DMS53 treated with DMSO at 0.1 percent for 48 hours (cell line): ENCODE results near the gene METTL2B.
"Not testable (repeated sequence)": the region's sequence is repeated elsewhere in the genome, so short reads cannot be mapped to it uniquely, and the experiment has no call there.

Experiments used
- DNase-seq: peaks from one replicate; lab custom pipeline; 2025; ENCODE audit not compliant: unreplicated experiment; lab: John Stamatoyannopoulos, UW

METTL2B gene

GRCh38 chr7:128523932-128524524, 47.5 kb downstream of the METTL2B start:
- DNase-seq = not testable (repeated sequence)

GRCh38 chr7:128525584-128525983, 49.0 kb downstream of the METTL2B start:
- not testable (repeated sequence) for DNase-seq

GRCh38 chr7:128526062-128526466, 49.5 kb downstream of the METTL2B start:
- not testable (repeated sequence) for DNase-seq

- not testable (repeated sequence) for DNase-seq
Measured at GRCh38 chr7:128529191-128529590, 52.6 kb downstream of the METTL2B start.

- DNase-seq = peak; percentile 2
Measured at GRCh38 chr7:128530121-128530854, 53.7 kb downstream of the METTL2B start.

- no peak for DNase-seq
Measured at GRCh38 chr7:128530855-128531104, 54.2 kb downstream of the METTL2B start.

- DNase-seq = peak; percentile 66
Measured at GRCh38 chr7:128531105-128531954, 54.8 kb downstream of the METTL2B start.

GRCh38 chr7:128531955-128532478, 55.5 kb downstream of the METTL2B start:
- DNase-seq = peak; percentile 16

- DNase-seq = not testable (repeated sequence)
Measured at GRCh38 chr7:128532956-128533355, 56.4 kb downstream of the METTL2B start.

- not testable (repeated sequence) for DNase-seq
Measured at GRCh38 chr7:128537410-128537809, 60.9 kb downstream of the METTL2B start.

- not testable (repeated sequence) for DNase-seq
Measured at GRCh38 chr7:128542530-128542929, 66.0 kb downstream of the METTL2B start.

- DNase-seq = not testable (repeated sequence)
Measured at GRCh38 chr7:128543300-128543699, 66.8 kb downstream of the METTL2B start.

- not testable (repeated sequence) for DNase-seq
Measured at GRCh38 chr7:128546319-128546851, 69.8 kb downstream of the METTL2B start.

GRCh38 chr7:128550920-128551319, 74.4 kb downstream of the METTL2B start:
- no peak for DNase-seq

- not testable (repeated sequence) for DNase-seq
Measured at GRCh38 chr7:128554394-128554793, 77.8 kb downstream of the METTL2B start.
